OCI-LY7 (cell line): ENCODE data around the gene ARID5A. TPM values are rescaled to one million over a fixed set of nuclear protein-coding genes. Genes with fewer than 3 reads are reported as not detected.

ENCODE experiments used
- total RNA-seq, 2 experiments: library from RNA; depleted of rRNA in 1 of 2; stranded (reverse); fragments of >200 nt in 1 of 2; shearing (Covaris generic) in 1 of 2; gene quantifications; 2 replicates each; pipeline ENCODE4 v1.2.3, GENCODE V29; 2014 to 2022

ARID5A gene
- total RNA-seq, 2 experiments from 2014 or later: 4.4 to 6.0 TPM

Other genes with a start within 250 kb of the ARID5A start
- gene SNRNP200, start 231.2 kb upstream of the ARID5A start, total RNA-seq (2014; rRNA removed; shearing (Covaris generic)): 76.0 and 79.3 TPM in 2 replicates
- gene SNRNP200, start 231.2 kb upstream of the ARID5A start, total RNA-seq (2022): 213 and 216 TPM in 2 replicates
- gene ITPRIPL1, start 211.4 kb upstream of the ARID5A start, total RNA-seq (2014; rRNA removed; shearing (Covaris generic)): 13.5 and 15.5 TPM in 2 replicates
- gene ITPRIPL1, start 211.4 kb upstream of the ARID5A start, total RNA-seq (2022): 7.1 and 8.1 TPM in 2 replicates
- 94.7 and 108 TPM in 2 replicates for gene NCAPH, start 201.0 kb upstream of the ARID5A start, total RNA-seq (2014; rRNA removed; shearing (Covaris generic))
- gene NCAPH, start 201.0 kb upstream of the ARID5A start, total RNA-seq (2022): 85.8 and 91.3 TPM in 2 replicates
- gene NEURL3, start 31.4 kb upstream of the ARID5A start, total RNA-seq (2014; rRNA removed; shearing (Covaris generic)): not detected in 2 replicates
- not detected in 2 replicates for gene NEURL3, start 31.4 kb upstream of the ARID5A start, total RNA-seq (2022)
- gene KANSL3, start 101.6 kb downstream of the ARID5A start, total RNA-seq (2014; rRNA removed; shearing (Covaris generic)): 40.4 and 46.4 TPM in 2 replicates
- 51.6 and 63.3 TPM in 2 replicates for gene KANSL3, start 101.6 kb downstream of the ARID5A start, total RNA-seq (2022)
- not detected in 2 replicates for gene FER1L5, start 106.0 kb downstream of the ARID5A start, total RNA-seq (2014; rRNA removed; shearing (Covaris generic))
- gene FER1L5, start 106.0 kb downstream of the ARID5A start, total RNA-seq (2022): not detected in 2 replicates
- gene LMAN2L, start 203.3 kb downstream of the ARID5A start, total RNA-seq (2014; rRNA removed; shearing (Covaris generic)): 12.9 and 15.5 TPM in 2 replicates
- gene LMAN2L, start 203.3 kb downstream of the ARID5A start, total RNA-seq (2022): 10.8 and 11.3 TPM in 2 replicates
- 5.1 and 5.4 TPM in 2 replicates for gene CNNM4, start 224.2 kb downstream of the ARID5A start, total RNA-seq (2014; rRNA removed; shearing (Covaris generic))
- 5.9 and 6.4 TPM in 2 replicates for gene CNNM4, start 224.2 kb downstream of the ARID5A start, total RNA-seq (2022)